GM12878 (cell line): Measurements from ENCODE around the gene MARVELD1. TPM values are rescaled to one million over a fixed set of nuclear protein-coding genes. Genes with fewer than 3 reads are reported as not detected.

ENCODE experiments used
- ATAC-seq: fragments of 200-7000 bp; cut with Tn5 transposase; 3 replicates; pipeline ENCODE4 v1.9.1; 2020; ENCODE audit warnings: mild to moderate bottlenecking, moderate library complexity
- BruUV-seq: library from RNA; stranded (reverse); fragments of 400-500 nt; replicated peaks from 2 replicates; lab custom pipeline; 2021; lab: Mats Ljungman, UMichigan
- CTCF ChIA-PET: fragments of 300-600 bp; sonication (Branson Sonifier 250); formaldehyde crosslinking; extraction: SDS; loops from one replicate; lab custom pipeline; 2021; ENCODE audit warnings: inconsistent platforms; lab: Yijun Ruan, JAX
- POLR2A ChIA-PET: fragments of 350-600 bp; formaldehyde crosslinking; extraction: SDS; loops from one replicate; lab custom pipeline; 2021; ENCODE audit warnings: inconsistent platforms; lab: Charles Lee
- RAD21 ChIA-PET: fragments of 300-600 bp; sonication (Branson Sonifier 250); formaldehyde crosslinking; loops from one replicate; lab custom pipeline; 2023; ENCODE audit warnings: antibody characterized with exemption; ENCODE audit not compliant: unreplicated experiment; lab: Charles Lee
- SMC1A ChIA-PET: fragments of 300-600 bp; sonication (Branson Sonifier 250); formaldehyde crosslinking; loops from one replicate; lab custom pipeline; 2023; ENCODE audit not compliant: unreplicated experiment, uncharacterized antibody; lab: Charles Lee
- DNase-seq: peaks from one replicate; pipeline ENCODE4 v3.0.0-alpha.2; 2011; ENCODE audit warnings: low read depth, low spot score
- FAIRE-seq: peaks from 3 replicates; lab custom pipeline; 2011; peaks lifted over from hg19 to GRCh38; lab: Jason Lieb, UNC
- H2AFZ ChIP-seq: 2 replicates; pipeline ENCODE4 v1.6.0; 2011; ENCODE audit warnings: low read depth, low read length, control low read depth; ENCODE audit not compliant: control insufficient read depth
- H3K27ac ChIP-seq: 2 replicates; pipeline ENCODE4 v1.5.1; 2011; ENCODE audit warnings: control low read depth; ENCODE audit not compliant: control insufficient read depth, insufficient read depth
- H3K27me3 ChIP-seq, 2 experiments: replicated peaks in 1 of 2; 2 replicates each; pipeline versions ENCODE4 v1.6.0 to v1.6.1; 2011; ENCODE audit warnings: low read length in 1 of 2; ENCODE audit not compliant: control insufficient read depth in 2 of 2, insufficient read depth in 2 of 2
- H3K36me3 ChIP-seq, 2 experiments: 2 replicates each; pipeline ENCODE4 v1.5.1; 2011; ENCODE audit warnings: low read length in 1 of 2; ENCODE audit not compliant: control insufficient read depth in 2 of 2, insufficient read depth in 2 of 2
- H3K4me1 ChIP-seq: 2 replicates; pipeline ENCODE4 v1.6.1; 2011; ENCODE audit warnings: mild to moderate bottlenecking, low read length, moderate library complexity, mixed read lengths; ENCODE audit not compliant: control insufficient read depth, insufficient read depth
- H3K4me2 ChIP-seq: 2 replicates; pipeline ENCODE4 v1.6.0; 2011; ENCODE audit warnings: control low read depth; ENCODE audit not compliant: control insufficient read depth, insufficient read depth
- H3K4me3 ChIP-seq: fragments of 200-600 bp; sonication (generic); 2 replicates; pipeline ENCODE4 v1.5.1; 2016
- H3K79me2 ChIP-seq: 2 replicates; pipeline ENCODE4 v1.6.0; 2011; ENCODE audit warnings: low read length; ENCODE audit not compliant: control insufficient read depth, insufficient read depth
- H3K9ac ChIP-seq: 2 replicates; pipeline ENCODE4 v1.8.0; 2011; ENCODE audit warnings: low read length, control low read depth, mixed read lengths; ENCODE audit not compliant: control insufficient read depth, insufficient read depth
- H3K9me3 ChIP-seq: replicated peaks from 3 replicates; pipeline ENCODE4 v1.5.1; 2011; ENCODE audit warnings: mild to moderate bottlenecking, low read length; ENCODE audit not compliant: control insufficient read depth, insufficient read depth
- H4K20me1 ChIP-seq: 2 replicates; pipeline ENCODE4 v1.6.0; 2011; ENCODE audit not compliant: control insufficient read depth, insufficient read depth
- GATAD2B ChIP-seq: fragments of 450-650 bp; conservative IDR thresholded peaks from 2 replicates; pipeline ENCODE4 v1.6.1; 2017; ENCODE audit warnings: low read depth, mild to moderate bottlenecking, moderate library complexity
- NBN ChIP-seq: fragments of 450-650 bp; IDR thresholded peaks from 2 replicates; pipeline ENCODE4 v1.6.1; 2016
- PML ChIP-seq: IDR thresholded peaks from 2 replicates; pipeline ENCODE4 v1.6.1; 2012; ENCODE audit warnings: low read length, inconsistent platforms
- RBBP5 ChIP-seq: fragments of 200-600 bp; sonication (generic); conservative IDR thresholded peaks from 2 replicates; pipeline ENCODE4 v1.6.1; 2016
- USF2 ChIP-seq: IDR thresholded peaks from 2 replicates; pipeline ENCODE4 v1.6.1; 2011; ENCODE audit warnings: low read depth, low read length, improper control_type of control experiment, borderline replicate concordance
- YBX1 ChIP-seq: fragments of 450-650 bp; IDR thresholded peaks from 2 replicates; pipeline ENCODE4 v1.6.1; 2016; ENCODE audit warnings: antibody characterized with exemption
- whole genome bisulfite sequencing: methylation state at CpG from one replicate; pipeline ENCODE4 v1.1.6; 2016; ENCODE audit warnings: low lambda C conversion rate; ENCODE audit not compliant: insufficient replicate concordance, insufficient coverage; ENCODE audit errors: missing lambda C conversion rate; 5-methylcytosine and 5-hydroxymethylcytosine counted together
- in situ Hi-C: fragments of 300-500 bp; cut with MboI; formaldehyde crosslinking; loops from 9 replicates; pipeline ENCODE4 v1.14.3; 2018; ENCODE audit warnings: mixed read lengths
- intact Hi-C: fragments of 100-400 bp; cut with micrococcal nuclease; formaldehyde crosslinking; loops from one replicate; pipeline ENCODE4 v1.14.2; 2022; ENCODE audit not compliant: unreplicated experiment
- polyA plus RNA-seq, 11 experiments: library from polyadenylated mRNA; depleted of rRNA in 4 of 11; unstranded in 6 of 11; stranded (reverse) in 5 of 11; fragments of >200 nt; fragmentation: Nextera tagmentation in 4 of 11; fragmentation: Illumina TruSeq in 1 of 11; extraction: Ambion mirVana in 4 of 11; extraction: Trizol in 1 of 11; gene quantifications; 1 replicate in 1 of 11; 2 replicates in 10 of 11; pipeline versions ENCODE4 v1.2.1 to v1.2.3, GENCODE V29; 2011 to 2016; ENCODE audit warnings: inconsistent platforms in 2 of 11, missing spikeins in 2 of 11, low read depth in 1 of 11
- total RNA-seq, 4 experiments: library from RNA; depleted of rRNA in 3 of 4; stranded (reverse); fragments of >200 nt in 3 of 4; fragmentation: Illumina TruSeq in 1 of 4; extraction: Trizol in 1 of 4; gene quantifications; 2 replicates each; pipeline versions ENCODE4 v1.2.1 to v1.2.3, GENCODE V29; 2013 to 2021
- TF ChIP-seq, protein P1 (sequence below): fragments of 450-650 bp; IDR thresholded peaks from 2 replicates; pipeline ENCODE4 v1.6.1; 2017; ENCODE audit warnings: borderline replicate concordance

The MARVELD1 gene
- total and polyA plus RNA-seq, 10 of the 15 experiments (the other 5 are each of a cell fraction or from before 2014, with no cell fraction given): 0.54 to 8.4 (median 3.2) TPM

GRCh38 chr10:97762056-97762455 is 48.5 kb downstream of the MARVELD1 start:
- no TSS peak for BruUV-seq
- H3K4me3 ChIP-seq: no peak overlapping the region
- FAIRE-seq (no peak), ATAC-seq (no peak)
- no peaks in the 10 kb centered on the region for H3K27me3 ChIP-seq
- H2AFZ ChIP-seq: no peak overlapping the region
- intact Hi-C loops (no loop called here), in situ Hi-C loops (no loop called here)
- no peaks in the 10 kb centered on the region for H3K9me3 ChIP-seq
- H4K20me1 ChIP-seq: no peaks in the 10 kb centered on the region
- CTCF ChIA-PET: interaction anchor here (0.8 to 2.3 kb wide), 3 partner anchors 19 to 228 kb away, joined by 3 to 7 read pairs (median 4); no protein-coding TSS in a partner anchor
- peaks cover 8 to 19% of the 10 kb centered on the region in 2 experiments for H3K36me3 ChIP-seq
- H3K9ac ChIP-seq: no peak overlapping the region
- no peak overlapping the region for H3K27ac ChIP-seq
- TF ChIP-seq PML: no peak
- TF ChIP-seq USF2: no peak
- TF ChIP-seq GATAD2B: no peak
- TF ChIP-seq NBN: no peak
- TF ChIP-seq, all 136 proteins: peak for 0
- Histone ChIP-seq H3K4me2 (no peak overlapping the region), H3K79me2 (no peaks in the 10 kb centered on the region), H3K4me1 (peaks cover 9% of the 10 kb centered on the region)
- ChIA-PET RAD21 (no interaction called here), SMC1A (no interaction called here), POLR2A (no interaction called here)
- DNase-seq: no peak
- 95% methylated on average over 10 of the region's 10 CpGs for WGBS

DNA sequence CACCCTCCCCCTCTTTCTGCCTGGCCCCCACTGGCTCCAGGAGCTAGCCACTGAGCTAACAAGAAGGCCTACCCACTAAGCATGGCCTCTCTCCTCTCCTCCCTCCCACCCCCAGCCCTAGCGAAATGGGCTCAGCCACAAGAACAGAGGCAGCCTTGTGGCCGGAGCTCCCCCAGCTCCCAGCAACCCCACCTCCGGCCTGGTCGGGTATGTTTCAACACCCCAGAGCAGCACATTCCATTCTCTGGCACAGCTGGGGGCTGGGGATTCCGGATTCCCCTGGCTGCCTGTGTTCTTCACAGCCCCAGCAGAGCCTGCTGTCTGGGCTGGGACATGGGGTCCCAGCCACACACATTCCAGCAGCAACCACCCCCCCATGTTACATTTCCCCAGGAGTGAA is 49.3 kb downstream of the MARVELD1 start:
- ATAC-seq (no peak), DNase-seq (no peak), FAIRE-seq (no peak)
- Histone ChIP-seq H3K9ac (no peak overlapping the region), H3K4me3 (no peak overlapping the region), H3K4me2 (no peak overlapping the region), H3K27ac (no peak overlapping the region), H3K27me3 (no peaks in the 10 kb centered on the region), H2AFZ (no peak overlapping the region), H3K9me3 (no peaks in the 10 kb centered on the region), H3K36me3 (peaks cover 4 to 16% of the 10 kb centered on the region in 2 experiments), H3K4me1 (peaks cover 9% of the 10 kb centered on the region), H4K20me1 (no peaks in the 10 kb centered on the region), H3K79me2 (no peaks in the 10 kb centered on the region)
- CTCF ChIA-PET: interaction anchor here (0.8 to 2.3 kb wide), 3 partner anchors 28 to 229 kb away, joined by 3 to 7 read pairs (median 3); no protein-coding TSS in a partner anchor
- RAD21 ChIA-PET: no interaction called here
- no TSS peak for BruUV-seq
- in situ Hi-C loops (no loop called here), intact Hi-C loops (no loop called here)
- POLR2A ChIA-PET: no interaction called here
- SMC1A ChIA-PET: no interaction called here
- 93% methylated on average over 4 of the region's 5 CpGs for whole genome bisulfite sequencing
- TF ChIP-seq YBX1 (no peak), RBBP5 (no peak)
- TF ChIP-seq, protein P1, sequence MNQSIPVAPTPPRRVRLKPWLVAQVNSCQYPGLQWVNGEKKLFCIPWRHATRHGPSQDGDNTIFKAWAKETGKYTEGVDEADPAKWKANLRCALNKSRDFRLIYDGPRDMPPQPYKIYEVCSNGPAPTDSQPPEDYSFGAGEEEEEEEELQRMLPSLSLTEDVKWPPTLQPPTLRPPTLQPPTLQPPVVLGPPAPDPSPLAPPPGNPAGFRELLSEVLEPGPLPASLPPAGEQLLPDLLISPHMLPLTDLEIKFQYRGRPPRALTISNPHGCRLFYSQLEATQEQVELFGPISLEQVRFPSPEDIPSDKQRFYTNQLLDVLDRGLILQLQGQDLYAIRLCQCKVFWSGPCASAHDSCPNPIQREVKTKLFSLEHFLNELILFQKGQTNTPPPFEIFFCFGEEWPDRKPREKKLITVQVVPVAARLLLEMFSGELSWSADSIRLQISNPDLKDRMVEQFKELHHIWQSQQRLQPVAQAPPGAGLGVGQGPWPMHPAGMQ: no peak
- TF ChIP-seq, all 136 proteins: peak for 0
